H9 (cell line): ENCODE results near the gene OCSTAMP. TPM values are rescaled to one million over a fixed set of nuclear protein-coding genes. Genes with fewer than 3 reads are reported as not detected.

ENCODE experiments used
- DNase-seq: peaks from one replicate; pipeline ENCODE4 v3.0.0-alpha.2; 2017
- H2AFZ ChIP-seq: one replicate; pipeline ENCODE4 v1.6.1; 2013; ENCODE audit warnings: mild to moderate bottlenecking, low read length, control low read depth, moderate library complexity
- H2AK5ac ChIP-seq: 2 replicates; pipeline ENCODE4 v1.6.1; 2013; ENCODE audit warnings: low read length, control low read depth, mixed read lengths; ENCODE audit not compliant: insufficient read length
- H2BK120ac ChIP-seq: one replicate; pipeline ENCODE4 v1.6.1; 2013; ENCODE audit warnings: low read depth, mild to moderate bottlenecking, low read length, control low read depth, inconsistent platforms; ENCODE audit not compliant: poor library complexity, severe bottlenecking
- H2BK12ac ChIP-seq: 2 replicates; pipeline ENCODE4 v1.6.1; 2013; ENCODE audit warnings: low read length, control low read depth, mixed read lengths, low read depth; ENCODE audit not compliant: insufficient read length
- H2BK15ac ChIP-seq: 2 replicates; pipeline ENCODE4 v1.6.1; 2013; ENCODE audit warnings: low read depth, low read length, control low read depth
- H2BK20ac ChIP-seq: one replicate; pipeline ENCODE4 v1.6.1; 2013; ENCODE audit warnings: low read depth, mild to moderate bottlenecking, low read length, control low read depth, inconsistent platforms; ENCODE audit not compliant: poor library complexity, severe bottlenecking
- H2BK5ac ChIP-seq: 2 replicates; pipeline ENCODE4 v1.6.1; 2013; ENCODE audit warnings: low read length, control low read depth, mixed read lengths; ENCODE audit not compliant: insufficient read length
- H3K14ac ChIP-seq: 2 replicates; pipeline ENCODE4 v1.6.1; 2013; ENCODE audit warnings: low read length, control low read depth; ENCODE audit not compliant: insufficient read depth
- H3K18ac ChIP-seq: 2 replicates; pipeline ENCODE4 v1.6.1; 2013; ENCODE audit warnings: low read depth, mild to moderate bottlenecking, mixed read lengths, low read length, control low read depth; ENCODE audit not compliant: insufficient read length
- H3K23ac ChIP-seq: 2 replicates; pipeline ENCODE4 v1.6.1; 2013; ENCODE audit warnings: low read length, control low read depth, mixed read lengths, low read depth; ENCODE audit not compliant: insufficient read length
- H3K23me2 ChIP-seq: 2 replicates; pipeline ENCODE4 v1.6.1; 2013; ENCODE audit warnings: low read depth, mild to moderate bottlenecking, mixed read lengths, low read length, control low read depth; ENCODE audit not compliant: insufficient read length, poor library complexity, severe bottlenecking
- H3K27ac ChIP-seq: 2 replicates; pipeline ENCODE4 v1.5.1; 2013; ENCODE audit warnings: low read length, control low read depth, mixed read lengths, low read depth; ENCODE audit not compliant: insufficient read length
- H3K27me3 ChIP-seq: 2 replicates; pipeline ENCODE4 v1.6.1; 2013; ENCODE audit warnings: low read length, control low read depth, inconsistent platforms; ENCODE audit not compliant: insufficient read depth
- H3K4ac ChIP-seq: 2 replicates; pipeline ENCODE4 v1.6.1; 2013; ENCODE audit warnings: low read depth, mild to moderate bottlenecking, control low read depth, inconsistent platforms, low read length, moderate library complexity
- H3K4me1 ChIP-seq: 2 replicates; pipeline ENCODE4 v1.6.1; 2013; ENCODE audit warnings: low read length, control low read depth, inconsistent platforms; ENCODE audit not compliant: insufficient read depth
- H3K4me2 ChIP-seq: 2 replicates; pipeline ENCODE4 v1.6.1; 2013; ENCODE audit warnings: low read length, control low read depth, mixed read lengths; ENCODE audit not compliant: insufficient read length, insufficient read depth
- H3K56ac ChIP-seq: 2 replicates; pipeline ENCODE4 v1.6.1; 2013; ENCODE audit warnings: low read depth, mild to moderate bottlenecking, mixed read lengths, low read length, control low read depth; ENCODE audit not compliant: insufficient read length
- H3K79me1 ChIP-seq: 2 replicates; pipeline ENCODE4 v1.6.1; 2013; ENCODE audit warnings: low read depth, mild to moderate bottlenecking, moderate library complexity, low read length, control low read depth, inconsistent platforms; ENCODE audit not compliant: insufficient read depth, poor library complexity, severe bottlenecking
- H3K79me2 ChIP-seq: 2 replicates; pipeline ENCODE4 v1.6.1; 2013; ENCODE audit warnings: low read length, control low read depth, inconsistent platforms; ENCODE audit not compliant: insufficient read depth
- H3K9ac ChIP-seq: 2 replicates; pipeline ENCODE4 v1.6.1; 2013; ENCODE audit warnings: low read length, control low read depth, mixed read lengths; ENCODE audit not compliant: insufficient read length; ENCODE audit errors: extremely low read depth
- H3K9me3 ChIP-seq: one replicate; pipeline ENCODE4 v1.6.1; 2013; ENCODE audit warnings: low read depth, low read length, inconsistent platforms; ENCODE audit not compliant: control insufficient read depth
- H3T11ph ChIP-seq: one replicate; pipeline ENCODE4 v1.6.1; 2013; ENCODE audit warnings: mild to moderate bottlenecking, low read length, control low read depth, inconsistent platforms
- H4K20me1 ChIP-seq: one replicate; pipeline ENCODE4 v1.6.1; 2013; ENCODE audit not compliant: control insufficient read depth, insufficient read length, insufficient read depth
- H4K5ac ChIP-seq: 2 replicates; pipeline ENCODE4 v1.6.1; 2013; ENCODE audit warnings: low read depth, mild to moderate bottlenecking, mixed read lengths, low read length, control low read depth; ENCODE audit not compliant: insufficient read length
- H4K8ac ChIP-seq: replicated peaks from 2 replicates; pipeline ENCODE4 v1.6.1; 2013; ENCODE audit warnings: low read length, control low read depth, mixed read lengths, low read depth; ENCODE audit not compliant: insufficient read length
- H4K91ac ChIP-seq: 2 replicates; pipeline ENCODE4 v1.6.1; 2013; ENCODE audit warnings: low read depth, mild to moderate bottlenecking, moderate library complexity, mixed read lengths, low read length, control low read depth; ENCODE audit not compliant: insufficient read length
- H3K27ac Mint-ChIP-seq, 3 experiments: 2 replicates in 2 of 3; 3 replicates in 1 of 3; pipeline ENCODE4 v1.8.0; 2020 to 2021; ENCODE audit warnings: mixed read lengths in 3 of 3, mild to moderate bottlenecking in 1 of 3, moderate library complexity in 1 of 3
- H3K27me3 Mint-ChIP-seq: 2 replicates; pipeline ENCODE4 v1.8.0; 2021; ENCODE audit warnings: low read depth, mild to moderate bottlenecking, moderate library complexity, mixed read lengths
- H3K36me3 Mint-ChIP-seq, 3 experiments: 2 replicates in 2 of 3; 3 replicates in 1 of 3; pipeline ENCODE4 v1.8.0; 2020 to 2021; ENCODE audit warnings: low read depth in 3 of 3, mixed read lengths in 3 of 3; ENCODE audit not compliant: insufficient read depth in 1 of 3
- H3K4me1 Mint-ChIP-seq, 2 experiments: 2 replicates each; pipeline ENCODE4 v1.8.0; 2020; ENCODE audit warnings: mixed read lengths in 2 of 2
- H3K4me3 Mint-ChIP-seq, 2 experiments: 2 replicates in 1 of 2; 3 replicates in 1 of 2; pipeline ENCODE4 v1.8.0; 2020 to 2021; ENCODE audit warnings: mild to moderate bottlenecking in 2 of 2, mixed read lengths in 2 of 2, moderate library complexity in 1 of 2
- H3K9me3 Mint-ChIP-seq, 2 experiments: 2 replicates in 1 of 2; 3 replicates in 1 of 2; pipeline ENCODE4 v1.8.0; 2020; ENCODE audit warnings: mild to moderate bottlenecking in 2 of 2, mixed read lengths in 2 of 2, moderate library complexity in 1 of 2
- CTCF ChIP-seq: fragments of 200-600 bp; sonication (generic); conservative IDR thresholded peaks from 3 replicates; pipeline ENCODE4 v1.8.0; 2021; ENCODE audit warnings: antibody characterized with exemption, mild to moderate bottlenecking
- WGBS: extraction: QIAGEN DNeasy Blood & Tissue Kit; methylation state at CpG from one replicate; pipeline ENCODE4 v1.1.7; 2013; ENCODE audit warnings: missing lambda C conversion rate, low lambda C conversion rate, mixed read lengths; ENCODE audit not compliant: insufficient read length; ENCODE audit errors: extremely low coverage; 5-methylcytosine and 5-hydroxymethylcytosine counted together
- total RNA-seq: library from RNA; stranded (reverse); gene quantifications from 2 replicates; pipeline ENCODE4 v1.2.1, GENCODE V29; 2021

OCSTAMP gene
- total RNA-seq, 1 experiment from 2014 or later = not detected

GRCh38 chr20:46575394-46575793 lies 24.9 kb upstream of the OCSTAMP start:
- Histone ChIP-seq H3K4me1 (no peaks in the 10 kb centered on the region), H4K5ac (no peak overlapping the region), H2BK120ac (no peak overlapping the region), H3K27me3 (no peaks in the 10 kb centered on the region), H3K79me2 (no peaks in the 10 kb centered on the region), H3K14ac (peak overlapping the region; percentile 41; the same call in 1 of the 2 replicates), H2BK12ac (no peak overlapping the region), H3K4me2 (no peak overlapping the region), H2BK20ac (no peak overlapping the region), H4K20me1 (no peaks in the 10 kb centered on the region), H3K9ac (no peak overlapping the region), H3K56ac (no peak overlapping the region), H3K27ac (no peak overlapping the region), H2BK5ac (no peak overlapping the region), H3K79me1 (no peaks in the 10 kb centered on the region), H3K4ac (no peak overlapping the region), H2AK5ac (no peak overlapping the region), H2BK15ac (no peak overlapping the region), H2AFZ (no peak overlapping the region), H4K91ac (no peak overlapping the region), H3K9me3 (no peaks in the 10 kb centered on the region), H3K18ac (no peak overlapping the region), H4K8ac (no peak overlapping the region), H3K23me2 (no peaks in the 10 kb centered on the region), H3T11ph (no peak overlapping the region), H3K23ac (no peak overlapping the region)
- peak overlapping the region in 2 of 3 experiments; percentile 69 to 87; a peak in 2 of 7 replicates for H3K27ac Mint-ChIP-seq
- no CpG with 5 or more reads among the region's 5 CpGs for WGBS
- DNase-seq = no peak
- H3K27me3 Mint-ChIP-seq = no peaks in the 10 kb centered on the region
- no peak overlapping the region for H3K4me3 Mint-ChIP-seq
- peaks cover 4 to 10% of the 10 kb centered on the region in 2 experiments for H3K4me1 Mint-ChIP-seq
- no peak for TF ChIP-seq CTCF
- H3K9me3 Mint-ChIP-seq = peaks cover under 1% of the 10 kb centered on the region in 2 experiments
- H3K36me3 Mint-ChIP-seq = peaks cover 7 to 27% (median 14%) of the 10 kb centered on the region in 3 experiments
